ENCODE data around the gene TREX2.
"Not testable (repeated sequence)": the region's sequence is repeated elsewhere in the genome, so short reads cannot be mapped to it uniquely, and the experiment has no call there.

The TREX2 gene

DNA sequence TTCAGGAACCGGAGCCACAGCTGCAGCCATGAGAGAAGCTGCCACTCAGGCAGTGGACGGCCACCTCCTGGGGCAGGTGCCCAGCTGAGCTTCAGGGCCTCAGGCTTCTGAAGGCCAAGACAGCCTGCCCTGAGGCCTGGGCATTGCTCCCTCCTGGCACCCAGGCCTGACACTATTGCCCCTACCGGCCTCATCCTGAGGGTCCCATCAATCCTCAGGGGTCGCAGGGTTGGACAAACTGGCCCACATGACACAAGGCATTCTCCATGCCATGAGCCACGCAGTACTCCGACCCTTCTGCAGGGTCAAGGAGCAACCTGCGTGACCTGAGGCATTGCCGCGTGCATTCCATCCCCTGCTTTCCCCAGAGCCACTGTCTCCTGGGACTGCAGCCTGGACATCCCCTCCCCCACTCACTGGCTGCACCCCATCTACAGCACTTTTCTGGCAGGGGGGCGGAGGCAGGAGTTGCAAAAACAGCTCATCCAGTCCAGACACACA, 37.6 kb downstream of the TREX2 start:
- TF ChIP-seq POLR2A (IDR thresholded peaks at IDR 0.05; ENCODE audit: extremely low read depth, insufficient read length) (no peak), MYC (IDR thresholded peaks at IDR 0.05; ENCODE audit: low read depth, low read length) (no peak)
- TF ChIP-seq, protein P1, sequence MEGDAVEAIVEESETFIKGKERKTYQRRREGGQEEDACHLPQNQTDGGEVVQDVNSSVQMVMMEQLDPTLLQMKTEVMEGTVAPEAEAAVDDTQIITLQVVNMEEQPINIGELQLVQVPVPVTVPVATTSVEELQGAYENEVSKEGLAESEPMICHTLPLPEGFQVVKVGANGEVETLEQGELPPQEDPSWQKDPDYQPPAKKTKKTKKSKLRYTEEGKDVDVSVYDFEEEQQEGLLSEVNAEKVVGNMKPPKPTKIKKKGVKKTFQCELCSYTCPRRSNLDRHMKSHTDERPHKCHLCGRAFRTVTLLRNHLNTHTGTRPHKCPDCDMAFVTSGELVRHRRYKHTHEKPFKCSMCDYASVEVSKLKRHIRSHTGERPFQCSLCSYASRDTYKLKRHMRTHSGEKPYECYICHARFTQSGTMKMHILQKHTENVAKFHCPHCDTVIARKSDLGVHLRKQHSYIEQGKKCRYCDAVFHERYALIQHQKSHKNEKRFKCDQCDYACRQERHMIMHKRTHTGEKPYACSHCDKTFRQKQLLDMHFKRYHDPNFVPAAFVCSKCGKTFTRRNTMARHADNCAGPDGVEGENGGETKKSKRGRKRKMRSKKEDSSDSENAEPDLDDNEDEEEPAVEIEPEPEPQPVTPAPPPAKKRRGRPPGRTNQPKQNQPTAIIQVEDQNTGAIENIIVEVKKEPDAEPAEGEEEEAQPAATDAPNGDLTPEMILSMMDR (IDR thresholded peaks at IDR 0.05; ENCODE audit: low read depth, low read length), result no peak
- TF ChIP-seq, protein P2, sequence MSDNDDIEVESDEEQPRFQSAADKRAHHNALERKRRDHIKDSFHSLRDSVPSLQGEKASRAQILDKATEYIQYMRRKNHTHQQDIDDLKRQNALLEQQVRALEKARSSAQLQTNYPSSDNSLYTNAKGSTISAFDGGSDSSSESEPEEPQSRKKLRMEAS (IDR thresholded peaks at IDR 0.05; ENCODE audit: low read depth, low read length), result no peak
- DNase-seq (ENCODE audit: low read depth), result no peak
- H3K4me3 ChIP-seq (ENCODE audit: low read depth, low read length), result no peak overlapping the region

DNA sequence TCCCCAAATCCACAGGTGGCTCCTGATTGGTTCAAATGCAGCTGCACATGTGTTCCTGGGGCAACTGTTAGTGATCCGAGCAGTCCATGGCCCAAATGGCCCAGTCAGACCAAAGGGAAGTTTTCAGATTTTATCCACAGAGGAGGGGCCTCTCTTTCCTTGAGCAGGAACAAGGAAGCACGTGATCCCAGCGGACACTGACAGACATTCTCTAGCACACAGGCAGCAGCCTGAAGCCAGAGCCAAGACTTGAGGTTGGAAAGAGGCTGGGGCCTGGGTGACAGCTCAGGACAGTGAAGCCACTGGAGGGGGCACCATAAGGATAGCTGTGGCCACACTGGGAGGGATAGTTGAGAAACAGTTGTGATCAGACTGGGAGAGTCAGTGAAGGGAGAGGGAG, 38.1 kb downstream of the TREX2 start:
- DNase-seq (ENCODE audit: low read depth), result no peak
- no peak overlapping the region for H3K4me3 ChIP-seq (ENCODE audit: low read depth, low read length)
- TF ChIP-seq POLR2A (IDR thresholded peaks at IDR 0.05; ENCODE audit: extremely low read depth, insufficient read length), result no peak
- TF ChIP-seq, protein P1 (IDR thresholded peaks at IDR 0.05; ENCODE audit: low read depth, low read length), result no peak
- TF ChIP-seq, protein P2 (IDR thresholded peaks at IDR 0.05; ENCODE audit: low read depth, low read length), result no peak
- TF ChIP-seq MYC (IDR thresholded peaks at IDR 0.05; ENCODE audit: low read depth, low read length), result no peak

DNA sequence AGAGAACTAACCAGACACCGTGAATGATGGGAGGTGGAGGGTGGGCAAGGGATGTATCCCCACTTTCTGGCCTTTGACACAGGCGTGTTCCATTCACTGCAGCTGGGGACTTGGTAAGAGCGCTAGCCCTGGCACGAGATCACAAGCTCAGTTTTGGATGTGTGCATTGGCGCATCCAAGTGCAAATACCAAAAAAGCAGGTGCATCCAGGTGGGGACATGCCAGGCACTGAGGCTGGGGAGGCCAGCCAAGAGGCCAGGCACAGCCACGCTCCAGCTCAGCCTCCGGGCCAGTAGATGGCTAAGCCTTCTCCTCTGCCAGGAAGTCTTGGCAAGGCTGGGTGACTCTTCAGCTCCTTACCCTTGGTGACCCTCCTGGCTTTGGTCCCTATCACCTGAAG, 39.0 kb downstream of the TREX2 start:
- TF ChIP-seq POLR2A (IDR thresholded peaks at IDR 0.05; ENCODE audit: extremely low read depth, insufficient read length), result no peak
- TF ChIP-seq, protein P2 (IDR thresholded peaks at IDR 0.05; ENCODE audit: low read depth, low read length), result no peak
- TF ChIP-seq, protein P1 (IDR thresholded peaks at IDR 0.05; ENCODE audit: low read depth, low read length), result no peak
- TF ChIP-seq MYC (IDR thresholded peaks at IDR 0.05; ENCODE audit: low read depth, low read length), result no peak
- H3K4me3 ChIP-seq (ENCODE audit: low read depth, low read length), result no peak overlapping the region
- no peak for DNase-seq (ENCODE audit: low read depth)

DNA sequence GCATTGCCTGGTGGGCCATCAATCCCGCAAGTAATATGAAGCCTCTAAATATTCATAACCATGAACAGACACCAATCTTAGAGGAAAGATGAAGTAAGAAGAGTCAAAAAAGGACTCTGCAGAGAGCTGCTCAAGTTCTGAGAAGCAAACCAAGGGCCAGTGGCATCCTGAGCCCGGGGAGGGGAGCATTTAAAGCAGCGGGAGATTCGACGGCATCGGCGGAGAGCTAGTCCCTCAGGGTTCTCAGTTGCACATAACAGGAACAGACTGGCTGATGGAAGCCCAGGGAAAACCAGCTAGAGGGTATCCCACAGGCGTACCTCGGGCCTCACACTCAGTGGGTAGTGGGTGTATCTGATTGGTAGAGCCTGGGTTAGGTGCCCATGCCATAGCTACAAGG, 39.8 kb downstream of the TREX2 start:
- no peak overlapping the region for H3K4me3 ChIP-seq (ENCODE audit: low read depth, low read length)
- no peak for TF ChIP-seq MYC (IDR thresholded peaks at IDR 0.05; ENCODE audit: low read depth, low read length)
- TF ChIP-seq, protein P2 (IDR thresholded peaks at IDR 0.05; ENCODE audit: low read depth, low read length), result no peak
- DNase-seq (ENCODE audit: low read depth), result no peak

DNA sequence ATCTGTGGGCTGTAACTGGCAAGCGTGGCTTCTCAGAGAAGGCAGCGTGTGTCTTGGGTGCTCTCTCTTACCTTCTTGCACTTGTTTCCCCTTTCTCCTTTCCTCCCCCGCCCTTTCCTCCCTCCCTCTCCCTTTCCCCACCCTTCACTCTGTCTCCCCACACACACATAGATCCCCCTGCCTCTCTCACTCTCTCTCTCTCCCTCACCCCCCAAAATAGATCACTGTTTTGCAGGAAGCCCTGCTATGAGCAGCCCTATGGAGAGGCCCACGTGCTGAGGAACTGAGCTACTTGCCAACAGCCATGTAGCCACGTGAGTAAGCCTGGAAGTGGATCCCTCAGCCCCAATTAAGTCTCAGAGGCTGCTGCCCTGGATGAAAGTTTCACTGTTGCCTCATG, 40.4 kb downstream of the TREX2 start:
- H3K4me3 ChIP-seq (ENCODE audit: low read depth, low read length), result no peak overlapping the region
- no peak for DNase-seq (ENCODE audit: low read depth)
- TF ChIP-seq, protein P2 (IDR thresholded peaks at IDR 0.05; ENCODE audit: low read depth, low read length), result no peak
- TF ChIP-seq MYC (IDR thresholded peaks at IDR 0.05; ENCODE audit: low read depth, low read length), result no peak
- TF ChIP-seq POLR2A (IDR thresholded peaks at IDR 0.05; ENCODE audit: extremely low read depth, insufficient read length), result no peak
- TF ChIP-seq, protein P1 (IDR thresholded peaks at IDR 0.05; ENCODE audit: low read depth, low read length), result no peak

DNA sequence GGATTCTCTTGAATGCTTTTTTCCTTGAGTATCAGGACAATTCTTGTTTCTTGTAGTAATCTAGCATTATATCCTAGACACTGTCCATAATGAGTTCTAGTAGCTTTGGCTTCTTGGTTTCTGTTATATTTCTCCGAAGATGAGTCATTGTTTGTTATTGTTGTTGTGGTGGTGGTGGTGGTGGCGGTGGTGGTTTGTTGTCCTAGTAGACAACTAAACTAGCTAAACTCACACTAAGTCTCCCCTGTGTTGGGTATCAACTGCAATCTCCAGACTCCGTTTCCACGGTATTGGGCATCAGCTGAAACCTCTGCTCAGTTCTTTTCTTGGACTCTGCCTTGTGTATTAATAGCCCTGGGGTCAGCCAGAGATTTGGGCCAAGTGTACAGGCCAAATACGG, 41.5 kb downstream of the TREX2 start:
- not testable (repeated sequence) for H3K4me3 ChIP-seq (ENCODE audit: low read depth, low read length); DNase-seq (ENCODE audit: low read depth)

DNA sequence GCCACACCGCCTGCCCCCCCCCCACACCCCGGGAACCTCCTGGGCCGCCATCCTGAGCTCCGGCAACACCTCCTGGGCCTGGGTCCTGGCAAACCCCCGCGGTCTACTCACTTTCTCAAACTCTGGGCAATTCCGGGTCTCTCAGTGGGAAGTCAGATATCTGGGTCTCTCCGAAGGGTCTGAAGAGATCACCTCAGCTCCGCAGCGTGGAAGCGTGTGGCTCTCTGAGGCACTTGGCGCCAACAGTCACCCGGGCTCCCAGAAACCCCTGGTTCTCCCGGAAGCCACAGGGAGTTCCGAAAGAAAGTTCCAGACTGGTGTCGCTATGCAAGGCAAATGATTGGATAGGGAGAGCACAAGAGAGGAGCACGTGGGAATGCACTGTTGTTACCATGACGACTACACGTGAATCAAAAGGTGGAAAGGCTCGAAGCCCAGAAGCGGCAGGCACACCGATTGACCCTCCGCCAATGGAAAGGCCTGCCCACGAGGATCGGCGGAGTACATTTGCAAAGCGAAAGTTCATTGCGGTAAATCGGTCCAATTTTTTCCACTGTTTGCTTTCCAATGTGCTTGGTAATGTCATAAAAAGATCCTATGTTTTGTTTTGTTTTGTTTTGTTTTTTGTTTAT, 44.6 kb downstream of the TREX2 start, which contains the start of gene PNMA6E:
Gene PNMA6E, minus strand, starts transcription at position 218 of the 632 bp plus-strand sequence. CDS start 2,501 bp downstream, outside the sequence.
- H3K4me3 ChIP-seq (ENCODE audit: low read depth, low read length), result no peak within 1 kb of the TSS
- no peak for DNase-seq (ENCODE audit: low read depth)
- TF ChIP-seq POLR2A (IDR thresholded peaks at IDR 0.05; ENCODE audit: extremely low read depth, insufficient read length) (no peak), MYC (IDR thresholded peaks at IDR 0.05; ENCODE audit: low read depth, low read length) (no peak)
- TF ChIP-seq, protein P2 (IDR thresholded peaks at IDR 0.05; ENCODE audit: low read depth, low read length), result no peak
- TF ChIP-seq, protein P1 (IDR thresholded peaks at IDR 0.05; ENCODE audit: low read depth, low read length), result no peak
